Heart left ventricle (tissue), 13 donors: ENCODE results near the gene TLE1.

Experiments
- POLR2A ChIP-seq, 2 donors: fragments of 450-650 bp; IDR thresholded peaks; one replicate each; pipeline ENCODE4 v1.6.1; 2017; ENCODE audit warnings: antibody characterized with exemption in 2 of 2, mild to moderate bottlenecking in 2 of 2, moderate library complexity in 2 of 2
- TF ChIP-seq, protein P1 (sequence below), 12 donors: fragments of 200-600 bp; sonication (generic) in 4 of 12; IDR thresholded peaks; one replicate each; pipeline versions ENCODE4 v1.5.0 to v1.8.0; 2018 to 2022; ENCODE audit warnings: antibody characterized with exemption in 12 of 12, mild to moderate bottlenecking in 5 of 12
- donor health status: ischemic (EF 13 %, LVEDD 7.1; RV severe dilation, severe dysfunction).
- donor health status: DM: no; HTN: yes; CAD: no.
- donor health status: DM: no; HTN: no; CAD: no.
- donor health status: ischemic (EF 25% LVEDD 6.9; RV normal size, moderate dysfunction).
- donor health status: ischemic (EF 25% LVEDD 5.7; RV mildly dilated, moderate dysfunction).
- donor health status: ischemic (EF 35%, LVEDD 5.7; RV mildly dilated, moderate dysfunction).
- donor health status: nonischemic (EF 11% LVEDD 7.7; RV severe dilation, severe dysfunction).
- donor health status: DM: yes; HTN: yes; CAD: no.
- donor health status: PGD.
- donor health status: ischemic (EF 29% LVEDD 5.4; RV normal size, mild dysfunction).
- donor health status: nonischemic (EF 23%, LVEDD 6.1; RV moderate dilation, normal function).

DNA sequence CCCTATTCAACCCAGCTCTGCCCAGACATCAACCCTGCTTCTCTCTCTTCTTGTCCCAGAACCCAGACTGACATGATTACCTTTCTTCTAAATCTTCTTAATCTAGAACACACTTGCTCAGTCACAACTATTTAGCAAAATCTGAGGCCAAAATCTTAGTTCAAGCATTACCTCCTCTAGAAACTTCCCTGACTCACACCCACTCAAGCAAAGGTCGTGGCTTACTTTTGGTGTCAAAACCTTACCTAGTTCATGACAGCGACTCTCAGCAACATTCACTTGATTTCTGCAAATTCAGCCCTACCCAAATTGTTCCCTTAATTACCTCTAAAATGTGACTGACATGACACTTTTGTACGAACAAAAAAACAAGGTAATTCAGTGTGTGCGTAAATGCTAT lies 130.2 kb downstream of the TLE1 start:
- TF ChIP-seq, protein P1, sequence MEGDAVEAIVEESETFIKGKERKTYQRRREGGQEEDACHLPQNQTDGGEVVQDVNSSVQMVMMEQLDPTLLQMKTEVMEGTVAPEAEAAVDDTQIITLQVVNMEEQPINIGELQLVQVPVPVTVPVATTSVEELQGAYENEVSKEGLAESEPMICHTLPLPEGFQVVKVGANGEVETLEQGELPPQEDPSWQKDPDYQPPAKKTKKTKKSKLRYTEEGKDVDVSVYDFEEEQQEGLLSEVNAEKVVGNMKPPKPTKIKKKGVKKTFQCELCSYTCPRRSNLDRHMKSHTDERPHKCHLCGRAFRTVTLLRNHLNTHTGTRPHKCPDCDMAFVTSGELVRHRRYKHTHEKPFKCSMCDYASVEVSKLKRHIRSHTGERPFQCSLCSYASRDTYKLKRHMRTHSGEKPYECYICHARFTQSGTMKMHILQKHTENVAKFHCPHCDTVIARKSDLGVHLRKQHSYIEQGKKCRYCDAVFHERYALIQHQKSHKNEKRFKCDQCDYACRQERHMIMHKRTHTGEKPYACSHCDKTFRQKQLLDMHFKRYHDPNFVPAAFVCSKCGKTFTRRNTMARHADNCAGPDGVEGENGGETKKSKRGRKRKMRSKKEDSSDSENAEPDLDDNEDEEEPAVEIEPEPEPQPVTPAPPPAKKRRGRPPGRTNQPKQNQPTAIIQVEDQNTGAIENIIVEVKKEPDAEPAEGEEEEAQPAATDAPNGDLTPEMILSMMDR (IDR thresholded peaks at IDR 0.05) = no peak
- TF ChIP-seq POLR2A (IDR thresholded peaks at IDR 0.05) = no peak
